Effector memory CD8-positive, alpha-beta T cell (primary cell): ENCODE measurements around the gene A4GALT.
A peak's percentile ranks its signal among the peaks of the same experiment; 100 is the strongest.
"Not testable (repeated sequence)": the region's sequence is repeated elsewhere in the genome, so short reads cannot be mapped to it uniquely, and the experiment has no call there.

Source experiments
- ATAC-seq: fragments of 150-1000 bp; cut with Tn5 transposase; replicated peaks from 2 replicates; pipeline ENCODE4 v1.10.0; 2021; ENCODE audit warnings: mild to moderate bottlenecking, moderate library complexity
- DNase-seq, 3 experiments: peaks; one replicate each; pipeline ENCODE4 v3.0.0; 2021
- H3K27ac Mint-ChIP-seq, 2 donors: one replicate each; pipeline ENCODE4 v1.8.0; 2022; ENCODE audit warnings: mild to moderate bottlenecking in 2 of 2, mixed read lengths in 2 of 2, moderate library complexity in 2 of 2
- H3K27me3 Mint-ChIP-seq, 2 donors: one replicate each; pipeline ENCODE4 v1.8.0; 2022; ENCODE audit warnings: mixed read lengths in 2 of 2
- H3K36me3 Mint-ChIP-seq: one replicate; pipeline ENCODE4 v1.8.0; 2022; ENCODE audit warnings: mild to moderate bottlenecking, moderate library complexity, mixed read lengths; ENCODE audit not compliant: insufficient read depth
- H3K4me1 Mint-ChIP-seq, 2 donors: one replicate each; pipeline ENCODE4 v1.8.0; 2022; ENCODE audit warnings: low read depth in 2 of 2, mixed read lengths in 2 of 2
- H3K4me3 Mint-ChIP-seq, 2 donors: one replicate each; pipeline ENCODE4 v1.8.0; 2022; ENCODE audit warnings: mild to moderate bottlenecking in 2 of 2, mixed read lengths in 2 of 2, moderate library complexity in 2 of 2
- H3K9me3 Mint-ChIP-seq, 2 donors: one replicate each; pipeline ENCODE4 v1.8.0; 2022; ENCODE audit warnings: mixed read lengths in 2 of 2

Gene A4GALT

GRCh38 chr22:42754658-42755057 lies 34.0 kb upstream of the A4GALT start:
- Mint-ChIP-seq H3K27me3 (peaks cover 16 to 21% of the 10 kb centered on the region in 2 donors), H3K4me3 (no peak overlapping the region), H3K36me3 (no peaks in the 10 kb centered on the region), H3K9me3 (no peaks in the 10 kb centered on the region), H3K27ac (no peak overlapping the region), H3K4me1 (peaks cover 0 to 4% of the 10 kb centered on the region in 2 donors)
- ATAC-seq, result no peak
- DNase-seq, result no peak

DNA sequence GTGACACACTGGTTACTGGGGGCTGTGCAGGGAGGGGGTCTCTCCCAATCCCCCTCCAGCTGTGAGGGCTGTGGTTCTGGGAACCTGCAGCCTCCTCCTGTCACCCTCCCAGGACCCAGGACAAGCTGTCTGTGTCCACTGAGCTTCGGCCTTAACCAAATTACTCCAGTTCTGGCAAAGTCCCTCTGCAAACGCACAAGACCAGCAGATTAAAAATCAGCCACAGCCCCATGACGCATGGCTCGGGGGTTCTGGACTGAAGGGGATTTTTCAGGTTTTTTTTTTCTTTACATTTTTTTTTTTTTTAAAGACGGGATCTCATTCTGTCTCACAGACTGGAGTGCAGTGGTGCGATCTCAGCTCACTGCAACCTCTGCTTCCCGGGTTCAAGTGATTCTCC lies 32.2 kb upstream of the A4GALT start:
- no peak overlapping the region for H3K4me3 Mint-ChIP-seq
- peaks cover 0 to 4% of the 10 kb centered on the region in 2 donors for H3K4me1 Mint-ChIP-seq
- H3K9me3 Mint-ChIP-seq, result no peaks in the 10 kb centered on the region
- H3K27ac Mint-ChIP-seq, result no peak overlapping the region
- no peak for DNase-seq
- H3K36me3 Mint-ChIP-seq, result no peaks in the 10 kb centered on the region
- ATAC-seq, result no peak
- H3K27me3 Mint-ChIP-seq, result peaks cover 6 to 13% of the 10 kb centered on the region in 2 donors

- peaks cover under 1 to 12% of the 10 kb centered on the region in 2 donors for H3K27me3 Mint-ChIP-seq
- no peak overlapping the region for H3K27ac Mint-ChIP-seq
- no peak for ATAC-seq
- H3K4me3 Mint-ChIP-seq, result no peak overlapping the region
- H3K4me1 Mint-ChIP-seq, result peaks cover 0 to 4% of the 10 kb centered on the region in 2 donors
- H3K9me3 Mint-ChIP-seq, result no peaks in the 10 kb centered on the region
- H3K36me3 Mint-ChIP-seq, result no peaks in the 10 kb centered on the region
- DNase-seq, result no peak
These were observed 31.6 kb upstream of the A4GALT start for GRCh38 chr22:42752230-42752746.

DNA sequence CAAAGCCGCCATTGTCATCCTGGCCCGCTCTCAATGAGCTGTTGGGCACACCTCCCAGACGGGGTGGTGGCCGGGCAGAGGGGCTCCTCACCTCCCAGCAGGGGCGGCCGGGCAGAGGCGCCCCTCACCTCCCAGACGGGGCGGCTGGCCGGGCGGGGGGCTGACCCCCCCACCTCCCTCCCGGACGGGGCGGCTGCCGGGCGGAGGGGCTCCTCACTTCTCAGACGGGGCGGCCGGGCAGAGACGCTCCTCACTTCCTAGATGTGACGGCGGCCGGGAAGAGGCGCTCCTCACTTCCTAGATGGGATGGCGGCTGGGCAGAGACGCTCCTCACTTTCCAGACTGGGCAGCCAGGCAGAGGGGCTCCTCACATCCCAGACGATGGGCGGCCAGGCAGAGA lies 29.8 kb upstream of the A4GALT start:
- H3K36me3 Mint-ChIP-seq, H3K4me1 Mint-ChIP-seq, H3K4me3 Mint-ChIP-seq, ATAC-seq, H3K9me3 Mint-ChIP-seq, DNase-seq, H3K27ac Mint-ChIP-seq: not testable (repeated sequence)
- H3K27me3 Mint-ChIP-seq, result peaks cover 0 to 18% of the 10 kb centered on the region in 2 donors

GRCh38 chr22:42747701-42748513 lies 27.2 kb upstream of the A4GALT start:
- Mint-ChIP-seq H3K36me3 (no peaks in the 10 kb centered on the region), H3K27ac (no peak overlapping the region), H3K9me3 (no peaks in the 10 kb centered on the region), H3K4me3 (no peak overlapping the region), H3K4me1 (peaks cover 0 to 4% of the 10 kb centered on the region in 2 donors), H3K27me3 (peaks cover 5 to 30% of the 10 kb centered on the region in 2 donors)
- ATAC-seq (no peak), DNase-seq (no peak)

GRCh38 chr22:42745118-42745517 lies 24.4 kb upstream of the A4GALT start:
- ATAC-seq (no peak), DNase-seq (no peak)
- H3K27me3 Mint-ChIP-seq, result peaks cover 19 to 54% of the 10 kb centered on the region in 2 donors
- H3K9me3 Mint-ChIP-seq, result no peaks in the 10 kb centered on the region
- H3K4me3 Mint-ChIP-seq, result no peak overlapping the region
- no peaks in the 10 kb centered on the region for H3K4me1 Mint-ChIP-seq
- no peak overlapping the region for H3K27ac Mint-ChIP-seq
- no peaks in the 10 kb centered on the region for H3K36me3 Mint-ChIP-seq

- Mint-ChIP-seq H3K27ac (peak overlapping the region in 1 of 2 donors; percentile 59), H3K36me3 (no peaks in the 10 kb centered on the region), H3K4me1 (no peaks in the 10 kb centered on the region), H3K9me3 (no peaks in the 10 kb centered on the region), H3K4me3 (no peak overlapping the region), H3K27me3 (peaks cover 28 to 67% of the 10 kb centered on the region in 2 donors)
- ATAC-seq (no peak), DNase-seq (no peak)
These were observed 22.9 kb upstream of the A4GALT start for GRCh38 chr22:42743501-42743991.

DNA sequence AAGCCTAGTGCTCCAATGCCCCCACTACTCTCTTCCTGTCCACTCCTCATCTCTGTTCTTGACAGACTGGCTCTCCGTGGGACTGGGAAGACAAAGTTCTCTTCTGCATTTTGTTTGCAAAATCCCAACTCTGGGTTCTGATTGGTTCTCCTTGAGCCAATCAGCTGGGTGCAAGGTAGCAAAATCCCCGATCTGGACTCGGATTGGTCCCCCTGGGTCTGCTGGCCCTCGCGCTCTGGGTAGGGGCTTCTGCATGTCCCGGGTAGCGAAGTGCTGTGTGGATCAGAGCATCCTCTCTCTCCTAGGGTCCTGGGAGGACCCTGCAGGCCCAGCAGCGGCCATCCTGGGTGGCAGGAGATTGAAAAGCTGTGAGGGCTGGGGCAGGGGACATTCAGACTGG lies 22.3 kb upstream of the A4GALT start:
- peaks cover 28 to 63% of the 10 kb centered on the region in 2 donors for H3K27me3 Mint-ChIP-seq
- H3K36me3 Mint-ChIP-seq, result no peaks in the 10 kb centered on the region
- no peak overlapping the region for H3K27ac Mint-ChIP-seq

DNA sequence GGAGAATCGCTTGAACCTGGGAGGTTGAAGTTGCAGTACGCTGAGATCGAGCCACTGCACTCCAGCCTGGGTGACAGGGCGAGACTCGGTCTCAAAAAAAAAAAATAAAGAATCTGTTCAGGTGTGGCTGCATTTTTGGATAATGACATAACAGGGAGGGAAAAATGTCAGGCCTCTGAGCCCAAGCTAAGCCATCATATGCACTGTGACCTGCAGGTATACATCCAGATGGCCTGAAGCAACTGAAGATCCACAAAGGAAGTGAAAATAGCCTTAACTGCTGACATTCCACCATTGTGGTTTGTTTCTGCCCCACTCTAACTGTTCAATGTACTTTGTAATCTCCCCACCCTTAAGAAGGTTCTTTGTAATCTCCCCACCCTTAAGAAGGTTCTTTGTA lies 19.6 kb upstream of the A4GALT start:
- not testable (repeated sequence) for DNase-seq

More for the DNA sequence above, 22.3 kb upstream of the A4GALT start:
- DNase-seq (no peak), ATAC-seq (no peak)
- no peaks in the 10 kb centered on the region for H3K9me3 Mint-ChIP-seq
- H3K4me1 Mint-ChIP-seq, result no peaks in the 10 kb centered on the region
- H3K4me3 Mint-ChIP-seq, result no peak overlapping the region

GRCh38 chr22:42734406-42734805 lies 13.7 kb upstream of the A4GALT start:
- Mint-ChIP-seq H3K36me3 (no peaks in the 10 kb centered on the region), H3K27ac (no peak overlapping the region), H3K9me3 (no peaks in the 10 kb centered on the region), H3K27me3 (peaks cover 25 to 28% of the 10 kb centered on the region in 2 donors), H3K4me1 (no peaks in the 10 kb centered on the region), H3K4me3 (no peak overlapping the region)
- DNase-seq (no peak), ATAC-seq (no peak)

More for the DNA sequence above, 19.6 kb upstream of the A4GALT start:
- H3K36me3 Mint-ChIP-seq, H3K4me1 Mint-ChIP-seq, ATAC-seq, H3K4me3 Mint-ChIP-seq, H3K9me3 Mint-ChIP-seq, H3K27ac Mint-ChIP-seq: not testable (repeated sequence)
- peaks cover 41 to 69% of the 10 kb centered on the region in 2 donors for H3K27me3 Mint-ChIP-seq

DNA sequence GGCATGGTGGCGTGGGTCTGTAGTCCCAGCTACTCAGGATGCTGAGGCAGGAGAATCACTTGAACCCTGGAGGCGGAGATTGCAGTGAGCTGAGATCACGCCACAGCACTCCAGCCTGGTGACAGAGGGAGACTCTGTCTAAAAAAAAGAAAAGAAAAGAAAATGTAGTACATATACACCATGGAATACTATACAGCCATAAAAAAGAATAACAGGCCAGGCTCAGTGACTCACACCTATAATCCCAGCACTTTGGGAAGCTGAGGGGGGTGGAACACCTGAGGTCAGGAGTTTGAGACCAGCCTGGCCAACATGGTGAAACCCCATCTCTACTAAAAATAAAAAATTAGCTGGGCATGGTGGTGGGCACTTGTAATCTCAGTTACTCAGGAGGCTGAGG lies 12.7 kb upstream of the A4GALT start:
- H3K4me1 Mint-ChIP-seq, ATAC-seq, H3K36me3 Mint-ChIP-seq, H3K27ac Mint-ChIP-seq, H3K9me3 Mint-ChIP-seq, DNase-seq, H3K4me3 Mint-ChIP-seq: not testable (repeated sequence)
- peaks cover 21% of the 10 kb centered on the region in 2 donors for H3K27me3 Mint-ChIP-seq

- Mint-ChIP-seq H3K9me3 (no peaks in the 10 kb centered on the region), H3K36me3 (no peaks in the 10 kb centered on the region), H3K27me3 (peaks cover 22 to 24% of the 10 kb centered on the region in 2 donors), H3K27ac (no peak overlapping the region), H3K4me3 (no peak overlapping the region), H3K4me1 (no peaks in the 10 kb centered on the region)
- no peak for DNase-seq
- ATAC-seq, result no peak
These were observed 11.4 kb upstream of the A4GALT start for GRCh38 chr22:42732081-42732480.

GRCh38 chr22:42726811-42727210 lies 6.1 kb upstream of the A4GALT start:
- Mint-ChIP-seq H3K9me3 (no peaks in the 10 kb centered on the region), H3K4me1 (peaks cover 0 to under 1% of the 10 kb centered on the region in 2 donors), H3K4me3 (no peak overlapping the region), H3K27ac (no peak overlapping the region), H3K36me3 (no peaks in the 10 kb centered on the region), H3K27me3 (peaks cover 43 to 53% of the 10 kb centered on the region in 2 donors)
- ATAC-seq (no peak), DNase-seq (no peak)
